GM23248 (cell line): ENCODE measurements around the gene UGT2B7. TPM values are rescaled to one million over a fixed set of nuclear protein-coding genes. Genes with fewer than 3 reads are reported as not detected.
A peak's percentile ranks its signal among the peaks of the same experiment; 100 is the strongest.

Experiments
- DNase-seq: peaks from one replicate; pipeline ENCODE4 v3.0.0-alpha.2; 2015
- H2AFZ ChIP-seq: fragments of 200-600 bp; sonication (generic); 2 replicates; pipeline ENCODE4 v1.6.1; 2016; ENCODE audit warnings: antibody characterized with exemption
- H3F3A ChIP-seq: fragments of 200-600 bp; sonication (generic); 2 replicates; pipeline ENCODE4 v1.6.1; 2016; ENCODE audit warnings: mild to moderate bottlenecking, antibody characterized with exemption, mixed run types; ENCODE audit not compliant: insufficient read depth
- H3K27ac ChIP-seq: fragments of 200-600 bp; sonication (generic); 2 replicates; pipeline ENCODE4 v1.5.1; 2016; ENCODE audit warnings: mild to moderate bottlenecking
- H3K27me3 ChIP-seq: fragments of 200-600 bp; sonication (generic); replicated peaks from 2 replicates; pipeline ENCODE4 v1.6.1; 2016; ENCODE audit warnings: mild to moderate bottlenecking; ENCODE audit not compliant: insufficient read depth
- H3K36me3 ChIP-seq: fragments of 200-600 bp; sonication (generic); 2 replicates; pipeline ENCODE4 v1.6.1; 2016; ENCODE audit warnings: low read depth, mild to moderate bottlenecking
- H3K4me1 ChIP-seq: fragments of 200-600 bp; sonication (generic); 2 replicates; pipeline ENCODE4 v1.6.1; 2016; ENCODE audit warnings: mild to moderate bottlenecking; ENCODE audit not compliant: insufficient read depth
- H3K4me2 ChIP-seq: fragments of 200-600 bp; sonication (generic); one replicate; pipeline ENCODE4 v1.6.1; 2016; ENCODE audit warnings: mild to moderate bottlenecking; ENCODE audit not compliant: unreplicated experiment
- H3K4me3 ChIP-seq: fragments of 200-600 bp; sonication (generic); 2 replicates; pipeline ENCODE4 v1.5.1; 2016; ENCODE audit warnings: mild to moderate bottlenecking
- H3K79me2 ChIP-seq: fragments of 200-600 bp; sonication (generic); 2 replicates; pipeline ENCODE4 v1.6.1; 2016; ENCODE audit warnings: mild to moderate bottlenecking; ENCODE audit not compliant: insufficient read depth
- H3K9ac ChIP-seq: fragments of 200-600 bp; sonication (generic); 2 replicates; pipeline ENCODE4 v1.6.1; 2016; ENCODE audit warnings: mild to moderate bottlenecking
- H3K9me2 ChIP-seq: fragments of 200-600 bp; sonication (generic); 2 replicates; pipeline ENCODE4 v1.6.1; 2016; ENCODE audit warnings: mixed run types, mild to moderate bottlenecking, moderate library complexity; ENCODE audit not compliant: insufficient read depth
- H3K9me3 ChIP-seq: fragments of 200-600 bp; sonication (generic); one replicate; pipeline ENCODE4 v1.6.1; 2017; ENCODE audit warnings: low read depth
- H4K20me1 ChIP-seq: fragments of 200-600 bp; sonication (generic); 2 replicates; pipeline ENCODE4 v1.6.0; 2016; ENCODE audit not compliant: insufficient read depth
- EZH2 ChIP-seq: fragments of 200-600 bp; sonication (generic); IDR thresholded peaks from 2 replicates; pipeline ENCODE4 v1.6.1; 2018; ENCODE audit warnings: antibody characterized with exemption, mild to moderate bottlenecking; ENCODE audit not compliant: insufficient read depth, poor library complexity, severe bottlenecking
- EZH2phosphoT487 ChIP-seq: fragments of 200-600 bp; sonication (generic); IDR thresholded peaks from 2 replicates; pipeline ENCODE4 v1.6.1; 2018; ENCODE audit warnings: antibody characterized with exemption, moderate library complexity, mild to moderate bottlenecking, low read depth; ENCODE audit not compliant: insufficient read depth
- WGBS, 2 experiments: methylation state at CpG; one replicate each; pipeline ENCODE4 v1.1.6; 2015 to 2017; ENCODE audit warnings: low lambda C conversion rate in 2 of 2, low coverage in 1 of 2; ENCODE audit errors: missing lambda C conversion rate in 2 of 2; 5-methylcytosine and 5-hydroxymethylcytosine counted together
- in situ Hi-C: fragments of 300-500 bp; cut with MboI; formaldehyde crosslinking; loops from 2 replicates; pipeline ENCODE4 v1.15.0; 2020
- polyA plus RNA-seq: library from polyadenylated mRNA; unstranded; fragments of >200 nt; fragmentation: Nextera tagmentation; extraction: Ambion mirVana; gene quantifications from 2 replicates; pipeline ENCODE4 v1.2.1, GENCODE V29; 2016
- total RNA-seq: library from RNA; depleted of rRNA; stranded (reverse); fragments of >200 nt; shearing (Covaris generic); gene quantifications from 2 replicates; pipeline ENCODE4 v1.2.3, GENCODE V29; 2014

The UGT2B7 gene
- total and polyA plus RNA-seq, 2 experiments from 2014 or later, result not detected

DNA sequence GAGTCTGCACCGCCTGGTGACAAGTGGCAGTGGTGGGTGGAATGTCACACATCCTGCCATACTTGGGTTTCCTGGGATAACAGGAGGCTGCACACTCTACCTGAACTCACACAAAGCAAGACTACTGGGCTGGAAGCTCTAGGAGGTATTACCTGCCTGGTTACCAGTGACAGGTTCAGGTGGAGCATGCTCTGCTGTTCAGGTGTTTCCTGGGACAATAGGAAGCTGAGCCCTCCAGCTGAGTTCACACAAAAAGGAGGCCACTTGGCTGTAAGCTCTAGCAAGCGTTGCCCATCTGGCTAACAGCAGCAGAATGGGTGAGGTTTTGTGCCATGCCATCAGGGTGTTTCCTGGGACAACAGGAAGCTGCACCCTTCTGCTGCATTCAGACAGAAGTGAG is 17.4 kb upstream of the UGT2B7 start:
- Histone ChIP-seq H3K4me1 (no peaks in the 10 kb centered on the region), H3K27me3 (no peaks in the 10 kb centered on the region), H3K9ac (no peak overlapping the region), H3K36me3 (no peaks in the 10 kb centered on the region), H3F3A (no peaks in the 10 kb centered on the region), H3K79me2 (no peaks in the 10 kb centered on the region), H3K4me3 (no peak overlapping the region), H3K4me2 (no peak overlapping the region), H3K9me2 (no peaks in the 10 kb centered on the region), H3K9me3 (no peaks in the 10 kb centered on the region), H2AFZ (no peak overlapping the region), H4K20me1 (no peaks in the 10 kb centered on the region), H3K27ac (no peak overlapping the region)
- TF ChIP-seq EZH2, result no peak
- no peak for TF ChIP-seq EZH2phosphoT487
- WGBS, 2 experiments, result 28 to 39% methylated on average over 2 of the region's 2 CpGs
- no peak for DNase-seq
- in situ Hi-C loops, result no loop called here

- Histone ChIP-seq H3K4me3 (no peak overlapping the region), H3K9me3 (peaks cover 2% of the 10 kb centered on the region), H3K79me2 (no peaks in the 10 kb centered on the region), H2AFZ (no peak overlapping the region), H3K27me3 (no peaks in the 10 kb centered on the region), H3K27ac (no peak overlapping the region), H3K9me2 (no peaks in the 10 kb centered on the region), H3K4me2 (no peak overlapping the region), H4K20me1 (no peaks in the 10 kb centered on the region), H3K9ac (no peak overlapping the region), H3K36me3 (no peaks in the 10 kb centered on the region), H3F3A (no peaks in the 10 kb centered on the region), H3K4me1 (no peaks in the 10 kb centered on the region)
- in situ Hi-C loops, result no loop called here
- WGBS, 2 experiments, result 12 to 28% methylated on average over 2 of the region's 2 CpGs
- TF ChIP-seq EZH2phosphoT487 (no peak), EZH2 (no peak)
- no peak for DNase-seq
Measured at GRCh38 chr4:69088473-69088872, 7.8 kb upstream of the UGT2B7 start.

GRCh38 chr4:69089388-69089787 is 6.9 kb upstream of the UGT2B7 start:
- DNase-seq, result no peak
- no peaks in the 10 kb centered on the region for H3K36me3 ChIP-seq
- 0 to 10% methylated on average over 1 of the region's 1 CpG for WGBS, 2 experiments
- no peaks in the 10 kb centered on the region for H3F3A ChIP-seq
- no peaks in the 10 kb centered on the region for H3K9me2 ChIP-seq
- no peak overlapping the region for H3K27ac ChIP-seq
- H3K4me1 ChIP-seq, result no peaks in the 10 kb centered on the region
- H3K4me3 ChIP-seq, result no peak overlapping the region
- no peak for TF ChIP-seq EZH2
- no peaks in the 10 kb centered on the region for H3K27me3 ChIP-seq
- H3K4me2 ChIP-seq, result no peak overlapping the region
- in situ Hi-C loops, result no loop called here
- no peak overlapping the region for H3K9ac ChIP-seq
- H3K79me2 ChIP-seq, result no peaks in the 10 kb centered on the region
- H2AFZ ChIP-seq, result no peak overlapping the region
- no peaks in the 10 kb centered on the region for H4K20me1 ChIP-seq
- H3K9me3 ChIP-seq, result peaks cover 2% of the 10 kb centered on the region

DNA sequence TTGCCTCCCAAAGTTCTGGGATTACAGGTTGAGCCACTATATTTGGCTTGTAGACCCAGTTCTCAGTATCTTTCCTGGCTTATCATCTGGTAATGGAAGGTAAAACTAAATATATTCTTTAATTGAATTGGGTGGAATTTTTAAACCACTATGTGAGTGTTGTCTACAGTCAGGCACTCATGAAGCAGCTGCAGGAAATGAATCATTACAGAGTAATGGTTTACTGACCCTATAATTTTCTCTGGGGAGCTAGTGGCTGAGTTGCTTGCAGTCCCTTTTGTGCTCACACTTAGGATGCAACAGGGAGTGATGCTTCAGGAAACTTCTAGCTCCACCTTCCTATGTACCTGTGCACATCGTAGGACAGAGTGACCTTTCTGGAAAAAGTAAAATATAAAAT is 4.1 kb upstream of the UGT2B7 start:
- H3K4me2 ChIP-seq, result no peak overlapping the region

GRCh38 chr4:69092980-69093568 is 3.2 kb upstream of the UGT2B7 start:
- 42 to 43% methylated on average over 6 of the region's 6 CpGs for WGBS, 2 experiments
- Histone ChIP-seq H3K4me2 (no peak overlapping the region), H3F3A (no peaks in the 10 kb centered on the region), H3K27ac (no peak overlapping the region), H3K4me1 (no peaks in the 10 kb centered on the region), H3K27me3 (no peaks in the 10 kb centered on the region), H2AFZ (no peak overlapping the region), H3K79me2 (no peaks in the 10 kb centered on the region), H3K9me2 (no peaks in the 10 kb centered on the region), H3K9ac (no peak overlapping the region), H3K36me3 (no peaks in the 10 kb centered on the region), H4K20me1 (no peaks in the 10 kb centered on the region), H3K9me3 (peaks cover under 1% of the 10 kb centered on the region), H3K4me3 (no peak overlapping the region)
- no peak for DNase-seq
- no peak for TF ChIP-seq EZH2phosphoT487
- no peak for TF ChIP-seq EZH2
- in situ Hi-C loops, result no loop called here

More for the DNA sequence above, 4.1 kb upstream of the UGT2B7 start:
- Histone ChIP-seq H3K9me3 (peaks cover 2% of the 10 kb centered on the region), H3K4me1 (no peaks in the 10 kb centered on the region), H4K20me1 (no peaks in the 10 kb centered on the region), H3K9me2 (no peaks in the 10 kb centered on the region), H3K36me3 (no peaks in the 10 kb centered on the region), H3K4me3 (no peak overlapping the region), H3K27me3 (no peaks in the 10 kb centered on the region), H3K9ac (no peak overlapping the region), H3K27ac (no peak overlapping the region), H2AFZ (no peak overlapping the region), H3F3A (no peaks in the 10 kb centered on the region), H3K79me2 (no peaks in the 10 kb centered on the region)
- in situ Hi-C loops, result no loop called here
- 5 to 13% methylated on average over 1 of the region's 1 CpG for WGBS, 2 experiments
- TF ChIP-seq EZH2, result no peak
- TF ChIP-seq EZH2phosphoT487, result no peak
- peak; percentile 50 for DNase-seq
